GM23248 (cell line): Measurements from ENCODE around the gene AP4S1. TPM values are rescaled to one million over a fixed set of nuclear protein-coding genes. Genes with fewer than 3 reads are reported as not detected.

ENCODE experiments used
- DNase-seq: peaks from one replicate; pipeline ENCODE4 v3.0.0-alpha.2; 2015
- H2AFZ ChIP-seq: fragments of 200-600 bp; sonication (generic); 2 replicates; pipeline ENCODE4 v1.6.1; 2016; ENCODE audit warnings: antibody characterized with exemption
- H3F3A ChIP-seq: fragments of 200-600 bp; sonication (generic); 2 replicates; pipeline ENCODE4 v1.6.1; 2016; ENCODE audit warnings: mild to moderate bottlenecking, antibody characterized with exemption, mixed run types; ENCODE audit not compliant: insufficient read depth
- H3K27ac ChIP-seq: fragments of 200-600 bp; sonication (generic); 2 replicates; pipeline ENCODE4 v1.5.1; 2016; ENCODE audit warnings: mild to moderate bottlenecking
- H3K27me3 ChIP-seq: fragments of 200-600 bp; sonication (generic); replicated peaks from 2 replicates; pipeline ENCODE4 v1.6.1; 2016; ENCODE audit warnings: mild to moderate bottlenecking; ENCODE audit not compliant: insufficient read depth
- H3K36me3 ChIP-seq: fragments of 200-600 bp; sonication (generic); 2 replicates; pipeline ENCODE4 v1.6.1; 2016; ENCODE audit warnings: low read depth, mild to moderate bottlenecking
- H3K4me1 ChIP-seq: fragments of 200-600 bp; sonication (generic); 2 replicates; pipeline ENCODE4 v1.6.1; 2016; ENCODE audit warnings: mild to moderate bottlenecking; ENCODE audit not compliant: insufficient read depth
- H3K4me2 ChIP-seq: fragments of 200-600 bp; sonication (generic); one replicate; pipeline ENCODE4 v1.6.1; 2016; ENCODE audit warnings: mild to moderate bottlenecking; ENCODE audit not compliant: unreplicated experiment
- H3K4me3 ChIP-seq: fragments of 200-600 bp; sonication (generic); 2 replicates; pipeline ENCODE4 v1.5.1; 2016; ENCODE audit warnings: mild to moderate bottlenecking
- H3K79me2 ChIP-seq: fragments of 200-600 bp; sonication (generic); 2 replicates; pipeline ENCODE4 v1.6.1; 2016; ENCODE audit warnings: mild to moderate bottlenecking; ENCODE audit not compliant: insufficient read depth
- H3K9ac ChIP-seq: fragments of 200-600 bp; sonication (generic); 2 replicates; pipeline ENCODE4 v1.6.1; 2016; ENCODE audit warnings: mild to moderate bottlenecking
- H3K9me2 ChIP-seq: fragments of 200-600 bp; sonication (generic); 2 replicates; pipeline ENCODE4 v1.6.1; 2016; ENCODE audit warnings: mixed run types, mild to moderate bottlenecking, moderate library complexity; ENCODE audit not compliant: insufficient read depth
- H3K9me3 ChIP-seq: fragments of 200-600 bp; sonication (generic); one replicate; pipeline ENCODE4 v1.6.1; 2017; ENCODE audit warnings: low read depth
- H4K20me1 ChIP-seq: fragments of 200-600 bp; sonication (generic); 2 replicates; pipeline ENCODE4 v1.6.0; 2016; ENCODE audit not compliant: insufficient read depth
- EZH2 ChIP-seq: fragments of 200-600 bp; sonication (generic); IDR thresholded peaks from 2 replicates; pipeline ENCODE4 v1.6.1; 2018; ENCODE audit warnings: antibody characterized with exemption, mild to moderate bottlenecking; ENCODE audit not compliant: insufficient read depth, poor library complexity, severe bottlenecking
- EZH2phosphoT487 ChIP-seq: fragments of 200-600 bp; sonication (generic); IDR thresholded peaks from 2 replicates; pipeline ENCODE4 v1.6.1; 2018; ENCODE audit warnings: antibody characterized with exemption, moderate library complexity, mild to moderate bottlenecking, low read depth; ENCODE audit not compliant: insufficient read depth
- WGBS, 2 experiments: methylation state at CpG; one replicate each; pipeline ENCODE4 v1.1.6; 2015 to 2017; ENCODE audit warnings: low lambda C conversion rate in 2 of 2, low coverage in 1 of 2; ENCODE audit errors: missing lambda C conversion rate in 2 of 2; 5-methylcytosine and 5-hydroxymethylcytosine counted together
- in situ Hi-C: fragments of 300-500 bp; cut with MboI; formaldehyde crosslinking; loops from 2 replicates; pipeline ENCODE4 v1.15.0; 2020
- polyA plus RNA-seq: library from polyadenylated mRNA; unstranded; fragments of >200 nt; fragmentation: Nextera tagmentation; extraction: Ambion mirVana; gene quantifications from 2 replicates; pipeline ENCODE4 v1.2.1, GENCODE V29; 2016
- total RNA-seq: library from RNA; depleted of rRNA; stranded (reverse); fragments of >200 nt; shearing (Covaris generic); gene quantifications from 2 replicates; pipeline ENCODE4 v1.2.3, GENCODE V29; 2014

The AP4S1 gene
- total and polyA plus RNA-seq, 2 experiments from 2014 or later: 6.3 to 9.9 TPM

GRCh38 chr14:31068235-31068634 lies 42.8 kb downstream of the AP4S1 start:
- Histone ChIP-seq H3K27me3 (no peaks in the 10 kb centered on the region), H3K9me2 (no peaks in the 10 kb centered on the region), H3F3A (peaks cover 5% of the 10 kb centered on the region; the same call in 1 of the 2 replicates), H3K4me1 (peaks cover 6% of the 10 kb centered on the region), H3K4me2 (no peak overlapping the region), H3K79me2 (no peaks in the 10 kb centered on the region), H3K9ac (no peak overlapping the region), H3K36me3 (no peaks in the 10 kb centered on the region), H4K20me1 (no peaks in the 10 kb centered on the region), H3K4me3 (no peak overlapping the region), H3K27ac (no peak overlapping the region), H2AFZ (no peak overlapping the region), H3K9me3 (no peaks in the 10 kb centered on the region)
- in situ Hi-C loops: no loop called here
- DNase-seq: no peak
- TF ChIP-seq EZH2phosphoT487 (no peak), EZH2 (no peak)
- 83 to 84% methylated on average over 1 of the region's 1 CpG for WGBS, 2 experiments

GRCh38 chr14:31069343-31069742 lies 43.9 kb downstream of the AP4S1 start:
- TF ChIP-seq EZH2phosphoT487: no peak
- no peak for TF ChIP-seq EZH2
- Histone ChIP-seq H3K9ac (no peak overlapping the region), H3F3A (peaks cover 5% of the 10 kb centered on the region; the same call in 1 of the 2 replicates), H3K9me2 (no peaks in the 10 kb centered on the region), H3K27ac (no peak overlapping the region), H3K4me1 (peaks cover 6% of the 10 kb centered on the region), H3K9me3 (no peaks in the 10 kb centered on the region), H3K27me3 (no peaks in the 10 kb centered on the region), H2AFZ (no peak overlapping the region), H3K79me2 (no peaks in the 10 kb centered on the region), H3K4me2 (no peak overlapping the region), H3K36me3 (no peaks in the 10 kb centered on the region), H4K20me1 (no peaks in the 10 kb centered on the region), H3K4me3 (no peak overlapping the region)
- 77 to 86% methylated on average over 3 of the region's 3 CpGs for WGBS, 2 experiments
- in situ Hi-C loops: no loop called here
- DNase-seq: no peak

- peak overlapping the region; percentile 63 for H3K27ac ChIP-seq
- 85 to 86% methylated on average over 5 of the region's 5 CpGs for WGBS, 2 experiments
- no peak overlapping the region for H3K4me2 ChIP-seq
- H3K9ac ChIP-seq: no peak overlapping the region
- H3K4me1 ChIP-seq: peaks cover 6% of the 10 kb centered on the region
- H3K9me3 ChIP-seq: no peaks in the 10 kb centered on the region
- no peaks in the 10 kb centered on the region for H3K79me2 ChIP-seq
- H3K36me3 ChIP-seq: no peaks in the 10 kb centered on the region
- H4K20me1 ChIP-seq: no peaks in the 10 kb centered on the region
- H3K4me3 ChIP-seq: no peak overlapping the region
- peaks cover 5% of the 10 kb centered on the region; the same call in 1 of the 2 replicates for H3F3A ChIP-seq
- in situ Hi-C loops: loop anchor here (10.0 kb wide), 1 partner anchor 86 kb away; no protein-coding TSS in a partner anchor
- DNase-seq: peak; percentile 90
- no peaks in the 10 kb centered on the region for H3K27me3 ChIP-seq
- no peak overlapping the region; the same call in 1 of the 2 replicates for H2AFZ ChIP-seq
- H3K9me2 ChIP-seq: no peaks in the 10 kb centered on the region
- no peak for TF ChIP-seq EZH2
- TF ChIP-seq EZH2phosphoT487: no peak
Measured at GRCh38 chr14:31070431-31070830, 45.0 kb downstream of the AP4S1 start.

- no peaks in the 10 kb centered on the region for H3K9me2 ChIP-seq
- 92 to 96% methylated on average over 2 of the region's 2 CpGs for WGBS, 2 experiments
- in situ Hi-C loops: loop anchor here (10.0 kb wide), 1 partner anchor 86 kb away; no protein-coding TSS in a partner anchor
- peaks cover 6% of the 10 kb centered on the region for H3K4me1 ChIP-seq
- H3K9me3 ChIP-seq: no peaks in the 10 kb centered on the region
- no peaks in the 10 kb centered on the region for H3K36me3 ChIP-seq
- H2AFZ ChIP-seq: no peak overlapping the region
- no peaks in the 10 kb centered on the region for H4K20me1 ChIP-seq
- H3K27me3 ChIP-seq: no peaks in the 10 kb centered on the region
- H3K79me2 ChIP-seq: no peaks in the 10 kb centered on the region
- peak overlapping the region; percentile 63 for H3K27ac ChIP-seq
- no peak overlapping the region for H3K4me2 ChIP-seq
- no peak overlapping the region for H3K4me3 ChIP-seq
- peaks cover 5% of the 10 kb centered on the region; the same call in 1 of the 2 replicates for H3F3A ChIP-seq
- no peak for TF ChIP-seq EZH2phosphoT487
- TF ChIP-seq EZH2: no peak
- no peak overlapping the region for H3K9ac ChIP-seq
- DNase-seq: peak; percentile 38
Measured at GRCh38 chr14:31071151-31071550, 45.7 kb downstream of the AP4S1 start.

- Histone ChIP-seq H3K9me3 (no peaks in the 10 kb centered on the region), H3K4me1 (peaks cover 13% of the 10 kb centered on the region), H3K36me3 (no peaks in the 10 kb centered on the region), H3K9me2 (no peaks in the 10 kb centered on the region), H3K4me3 (no peak overlapping the region), H3F3A (peaks cover 5% of the 10 kb centered on the region; the same call in 1 of the 2 replicates), H3K27me3 (no peaks in the 10 kb centered on the region), H3K9ac (no peak overlapping the region), H3K4me2 (no peak overlapping the region), H2AFZ (no peak overlapping the region), H3K27ac (no peak overlapping the region), H3K79me2 (no peaks in the 10 kb centered on the region), H4K20me1 (no peaks in the 10 kb centered on the region)
- 88 to 93% methylated on average over 2 of the region's 2 CpGs for WGBS, 2 experiments
- in situ Hi-C loops: loop anchor here (10.0 kb wide), 1 partner anchor 90 kb away; no protein-coding TSS in a partner anchor
- no peak for DNase-seq
- TF ChIP-seq EZH2phosphoT487 (no peak), EZH2 (no peak)
Measured at GRCh38 chr14:31075144-31075543, 49.7 kb downstream of the AP4S1 start.
